Measurements from ENCODE around the gene FCSK.

DNA sequence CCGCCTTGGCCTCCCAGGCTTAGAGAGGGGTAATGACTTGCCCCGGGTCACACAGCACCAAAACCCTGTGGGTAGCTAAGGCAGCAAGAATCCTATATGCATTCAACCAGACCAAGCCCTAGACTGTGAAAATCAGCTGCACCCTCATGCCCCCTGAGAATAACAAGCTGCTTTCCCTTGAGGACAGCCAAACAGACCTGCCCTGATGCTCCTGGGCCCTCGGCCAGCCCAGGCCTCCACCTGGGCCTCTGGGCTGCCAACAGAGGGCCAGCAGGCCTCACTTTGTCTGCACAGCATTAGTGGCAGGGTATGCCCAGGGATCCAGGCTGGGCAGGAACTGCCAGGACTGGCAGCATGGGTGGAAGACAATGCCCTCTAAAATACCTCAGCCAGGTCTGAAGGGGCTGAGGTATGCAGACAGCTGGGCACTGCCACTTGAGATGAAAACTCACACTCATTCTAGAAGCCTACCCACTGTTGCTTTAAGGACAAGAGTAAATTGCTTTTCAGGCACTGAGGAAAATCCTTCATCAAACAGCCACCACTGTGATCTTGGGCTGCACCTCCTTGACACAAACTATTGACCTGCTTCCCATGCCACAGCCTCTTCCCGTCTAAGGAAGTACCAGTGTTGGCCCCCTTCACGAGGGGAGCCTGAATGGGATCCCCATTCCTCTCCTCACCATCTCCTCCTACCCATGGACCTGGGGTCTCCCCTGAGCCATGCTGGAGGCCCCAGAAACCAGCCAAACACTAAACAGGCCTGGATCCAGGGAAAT, 24.3 kb upstream of the FCSK start:
- no peak for TF ChIP-seq YY1 (IDR thresholded peaks at IDR 0.05; ENCODE audit: insufficient read depth, insufficient replicate concordance, low read depth, low read length)
- no peak for TF ChIP-seq PAX8 (CRISPR knock-in tag; IDR thresholded peaks at IDR 0.05; ENCODE audit: borderline replicate concordance)
- TF ChIP-seq, protein P1, sequence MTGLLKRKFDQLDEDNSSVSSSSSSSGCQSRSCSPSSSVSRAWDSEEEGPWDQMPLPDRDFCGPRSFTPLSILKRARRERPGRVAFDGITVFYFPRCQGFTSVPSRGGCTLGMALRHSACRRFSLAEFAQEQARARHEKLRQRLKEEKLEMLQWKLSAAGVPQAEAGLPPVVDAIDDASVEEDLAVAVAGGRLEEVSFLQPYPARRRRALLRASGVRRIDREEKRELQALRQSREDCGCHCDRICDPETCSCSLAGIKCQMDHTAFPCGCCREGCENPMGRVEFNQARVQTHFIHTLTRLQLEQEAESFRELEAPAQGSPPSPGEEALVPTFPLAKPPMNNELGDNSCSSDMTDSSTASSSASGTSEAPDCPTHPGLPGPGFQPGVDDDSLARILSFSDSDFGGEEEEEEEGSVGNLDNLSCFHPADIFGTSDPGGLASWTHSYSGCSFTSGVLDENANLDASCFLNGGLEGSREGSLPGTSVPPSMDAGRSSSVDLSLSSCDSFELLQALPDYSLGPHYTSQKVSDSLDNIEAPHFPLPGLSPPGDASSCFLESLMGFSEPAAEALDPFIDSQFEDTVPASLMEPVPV (CRISPR knock-in tag; IDR thresholded peaks at IDR 0.05): 0 out of 2 replicates have a peak, but pooled peaks have one; percentile 11
- TF ChIP-seq ZNF274 (CRISPR knock-in tag; IDR thresholded peaks at IDR 0.05): no peak
- TF ChIP-seq IKZF1 (IDR thresholded peaks at IDR 0.05): no peak
- no peak for TF ChIP-seq EZH2 (conservative IDR thresholded peaks at IDR 0.05; ENCODE audit: low read depth, low read length)
- no peak for TF ChIP-seq ZNF775 (CRISPR knock-in tag; IDR thresholded peaks at IDR 0.05; ENCODE audit: borderline replicate concordance)
- TF ChIP-seq ZNF143 (CRISPR knock-in tag; IDR thresholded peaks at IDR 0.05): no peak
- TF ChIP-seq ZNF383 (CRISPR knock-in tag; IDR thresholded peaks at IDR 0.05; ENCODE audit: borderline replicate concordance): no peak
- no peak for TF ChIP-seq ZSCAN12 (CRISPR knock-in tag; IDR thresholded peaks at IDR 0.05)

Data from HepG2 (cell line).